Kidney capillary endothelial cell (primary cell): ENCODE results near the gene GADL1.
A peak's percentile ranks its signal among the peaks of the same experiment; 100 is the strongest.

ENCODE experiments used
- DNase-seq: peaks from one replicate; pipeline ENCODE4 v3.0.0-alpha.2; 2018; ENCODE audit warnings: low spot score

Gene GADL1

DNA sequence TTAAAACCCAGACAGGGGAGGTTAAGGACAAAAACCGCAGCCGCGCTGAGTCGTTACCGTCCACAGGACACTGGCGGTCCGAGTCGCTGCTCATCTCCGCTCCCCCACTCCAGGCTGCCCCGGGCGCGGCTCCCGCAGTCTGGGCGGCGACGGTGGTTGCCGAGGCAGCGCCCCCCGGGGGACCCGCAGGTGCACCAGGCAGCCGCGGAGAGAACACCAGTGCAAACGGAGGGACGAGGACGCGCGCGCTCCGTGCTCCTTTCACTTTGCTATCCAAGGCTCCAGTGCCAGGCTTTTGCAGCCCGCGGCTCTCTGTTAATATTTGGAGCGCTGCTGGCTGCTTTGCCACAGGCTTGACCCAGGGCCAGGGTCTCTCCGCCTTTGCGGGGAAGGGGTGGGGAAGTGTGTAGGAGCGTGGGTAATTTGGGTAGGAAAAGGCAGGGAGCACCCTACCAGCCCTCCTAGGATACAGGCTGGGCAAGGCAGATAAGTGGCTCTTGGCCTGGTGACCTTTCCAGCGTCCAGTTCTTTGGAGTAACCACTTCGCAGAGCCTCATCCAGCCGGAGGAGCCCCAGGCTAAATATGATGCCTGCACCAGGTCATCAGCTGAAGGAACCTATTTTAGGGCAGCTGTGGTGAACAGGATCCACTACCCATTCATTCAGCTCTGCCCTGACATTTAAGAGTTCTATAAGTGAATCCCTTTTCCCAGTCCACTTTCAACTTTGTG lies at the start of gene GADL1:
GADL1 (minus strand) TSS at position 141 of the 731 bp plus-strand sequence; CDS start at position 94, 47 bp downstream.
- DNase-seq: no peak

DNA sequence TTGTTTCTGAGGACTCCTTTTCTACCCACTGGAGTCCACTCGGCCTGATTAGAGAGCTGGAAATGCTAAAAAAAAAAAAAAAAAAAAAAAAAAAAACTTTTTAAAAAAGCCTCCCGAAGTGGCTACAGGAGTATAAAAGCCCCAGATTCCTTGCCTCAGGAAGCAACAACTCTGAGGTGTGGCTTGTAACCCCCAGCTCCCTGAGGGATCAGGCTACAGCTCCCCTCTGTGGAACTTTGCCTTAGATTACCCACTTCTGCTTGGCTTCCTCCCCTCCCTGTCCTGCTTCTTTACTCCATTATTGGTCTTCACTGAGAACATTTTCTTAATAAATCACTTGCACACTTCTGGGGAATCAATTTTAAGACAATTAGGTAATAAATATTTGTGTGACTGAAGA lies 49.7 kb upstream of the GADL1 start:
- DNase-seq: no peak

GRCh38 chr3:30943206-30943605 lies 48.7 kb upstream of the GADL1 start:
- no peak for DNase-seq

- DNase-seq: no peak
Measured at GRCh38 chr3:30941342-30941741, 46.9 kb upstream of the GADL1 start.

GRCh38 chr3:30940740-30941139 lies 46.3 kb upstream of the GADL1 start:
- DNase-seq: no peak

DNA sequence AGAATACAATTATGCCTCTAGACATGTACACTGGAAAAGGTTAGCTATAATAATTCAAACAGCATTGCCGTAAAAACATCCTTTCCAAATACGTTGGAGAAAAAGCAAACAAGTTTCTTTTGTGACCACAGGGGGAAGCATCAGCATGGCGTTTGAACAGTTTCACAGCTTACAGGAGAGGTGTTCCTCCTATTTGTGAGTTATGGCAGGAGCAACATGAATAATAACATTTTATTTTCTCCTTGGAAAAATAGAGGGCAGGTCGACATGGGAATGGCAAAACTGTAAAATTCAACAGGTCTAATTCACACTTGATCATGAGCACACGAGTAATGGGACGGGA lies 39.7 kb upstream of the GADL1 start:
- DNase-seq: peak; percentile 21

- DNase-seq: no peak
Measured at GRCh38 chr3:30933478-30934207, 39.2 kb upstream of the GADL1 start.

DNA sequence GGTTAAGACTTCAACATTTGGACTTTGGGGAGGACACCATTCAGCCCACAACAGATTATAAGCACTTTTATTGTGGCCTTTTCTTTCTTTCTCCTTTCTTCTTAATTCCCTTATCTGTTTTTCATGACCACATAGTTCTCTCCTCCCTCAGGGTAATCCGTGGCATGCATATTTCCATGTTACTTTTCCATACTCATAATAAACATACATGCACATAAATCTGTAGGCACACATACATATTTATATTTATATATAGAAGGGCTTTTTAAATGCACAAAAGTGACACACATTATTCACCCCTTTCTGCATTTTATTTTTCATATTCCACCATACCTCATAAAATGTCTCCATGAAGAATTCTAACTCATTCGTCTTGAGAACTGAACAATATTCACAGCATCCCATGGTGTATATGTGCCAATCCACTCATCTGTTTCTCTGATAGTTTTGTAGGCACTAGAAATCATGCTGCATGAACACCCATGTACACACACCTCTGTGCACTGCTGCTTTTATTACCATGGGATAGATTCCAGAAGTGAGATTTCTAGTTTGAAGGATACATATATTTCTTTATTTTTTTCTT lies 38.1 kb upstream of the GADL1 start:
- DNase-seq: no peak

- no peak for DNase-seq
Measured at GRCh38 chr3:30924763-30925162, 30.3 kb upstream of the GADL1 start.

DNA sequence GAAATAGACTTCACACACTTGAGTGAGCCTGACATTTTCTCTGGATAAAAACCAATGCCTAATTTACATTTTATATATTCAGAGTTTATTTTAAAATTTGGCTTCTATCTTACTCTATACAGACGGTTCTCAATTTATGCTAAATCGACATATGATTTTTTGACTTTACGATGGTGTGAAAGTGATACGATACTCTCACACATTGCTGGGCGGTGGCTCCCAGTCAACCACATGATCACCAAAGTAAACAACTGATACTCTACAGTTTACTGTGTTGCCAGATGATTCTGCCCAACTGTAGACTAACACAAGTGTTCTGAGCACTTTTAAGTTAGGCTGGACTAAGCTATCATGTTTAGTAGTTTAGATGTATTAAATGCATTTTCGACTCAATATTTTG lies 25.1 kb upstream of the GADL1 start:
- no peak for DNase-seq

DNA sequence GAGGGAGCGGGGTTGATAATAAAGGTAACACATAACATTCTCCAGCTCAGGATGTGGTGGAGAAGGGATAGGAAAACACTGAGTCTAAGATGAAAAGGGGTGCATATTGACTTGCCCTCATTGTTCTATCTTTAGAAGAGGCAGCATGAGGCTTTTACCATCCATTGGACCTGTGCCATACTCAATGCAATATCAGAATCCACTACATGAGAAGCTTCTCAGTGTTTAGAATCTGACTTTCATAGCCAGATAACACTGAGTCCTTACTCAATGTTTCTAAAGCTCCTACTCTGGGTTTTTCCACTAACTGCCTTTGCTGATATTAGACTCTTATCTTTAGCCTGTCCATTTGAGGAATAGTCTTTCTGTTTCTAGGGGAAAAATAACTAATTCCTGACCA lies 24.3 kb upstream of the GADL1 start:
- no peak for DNase-seq

DNA sequence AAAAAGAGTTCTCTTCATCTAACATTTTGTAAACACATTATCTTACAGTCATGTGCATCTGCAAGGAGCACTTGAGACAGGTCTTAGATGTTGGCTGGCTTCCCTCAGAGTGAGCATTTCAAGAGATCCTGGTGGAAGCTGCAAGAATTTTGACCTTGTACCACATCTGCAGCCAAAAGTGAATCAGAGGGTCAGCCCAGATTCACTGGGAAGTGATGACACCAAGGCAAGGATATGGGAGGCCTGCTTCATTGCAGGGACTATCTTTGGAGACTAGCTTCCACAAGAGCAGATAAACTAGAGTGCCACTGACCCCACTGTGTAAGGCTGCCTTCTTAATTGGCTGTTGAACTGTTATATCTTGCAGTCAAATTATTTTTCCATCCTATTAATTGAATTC lies 21.3 kb upstream of the GADL1 start:
- no peak for DNase-seq

DNA sequence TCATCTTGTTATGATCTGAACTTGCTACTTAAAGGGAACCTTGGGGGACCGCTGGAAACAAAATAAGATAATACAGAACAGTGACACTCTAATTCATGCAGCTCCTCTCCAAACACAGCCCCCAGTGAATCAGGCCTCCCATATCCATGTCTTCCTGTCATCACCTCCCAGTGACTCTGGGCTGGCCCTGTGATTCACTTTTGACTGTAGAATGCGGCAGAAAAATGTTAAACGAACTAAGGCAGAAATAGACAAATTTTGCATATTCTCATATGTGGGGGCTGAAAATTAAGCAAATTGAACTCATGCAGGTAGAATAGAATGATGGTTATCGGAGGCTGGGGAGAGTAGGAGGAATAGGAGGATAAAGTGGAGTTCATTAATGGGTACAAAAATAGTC lies 20.2 kb upstream of the GADL1 start:
- DNase-seq: no peak

- no peak for DNase-seq
Measured at GRCh38 chr3:30913176-30913575, 18.7 kb upstream of the GADL1 start.

DNA sequence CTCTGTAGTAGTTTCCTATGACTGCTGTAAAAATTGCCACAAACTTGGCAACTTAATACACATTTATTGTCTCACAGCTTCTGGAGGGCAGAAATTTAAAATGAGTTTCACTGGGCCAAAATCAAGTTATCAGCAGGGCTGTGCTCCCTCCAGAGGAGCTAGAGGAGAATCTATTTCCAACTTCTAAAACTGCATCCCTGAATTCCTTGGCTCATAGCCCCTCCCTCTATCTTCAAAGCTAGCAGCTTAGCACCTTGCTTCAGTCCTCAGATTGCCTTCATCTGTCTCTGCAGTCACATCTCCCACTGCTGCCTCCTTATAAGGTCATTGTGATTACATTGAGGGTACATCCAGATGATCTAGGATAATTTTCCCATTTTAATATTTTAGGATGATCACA lies 17.8 kb upstream of the GADL1 start:
- no peak for DNase-seq

DNA sequence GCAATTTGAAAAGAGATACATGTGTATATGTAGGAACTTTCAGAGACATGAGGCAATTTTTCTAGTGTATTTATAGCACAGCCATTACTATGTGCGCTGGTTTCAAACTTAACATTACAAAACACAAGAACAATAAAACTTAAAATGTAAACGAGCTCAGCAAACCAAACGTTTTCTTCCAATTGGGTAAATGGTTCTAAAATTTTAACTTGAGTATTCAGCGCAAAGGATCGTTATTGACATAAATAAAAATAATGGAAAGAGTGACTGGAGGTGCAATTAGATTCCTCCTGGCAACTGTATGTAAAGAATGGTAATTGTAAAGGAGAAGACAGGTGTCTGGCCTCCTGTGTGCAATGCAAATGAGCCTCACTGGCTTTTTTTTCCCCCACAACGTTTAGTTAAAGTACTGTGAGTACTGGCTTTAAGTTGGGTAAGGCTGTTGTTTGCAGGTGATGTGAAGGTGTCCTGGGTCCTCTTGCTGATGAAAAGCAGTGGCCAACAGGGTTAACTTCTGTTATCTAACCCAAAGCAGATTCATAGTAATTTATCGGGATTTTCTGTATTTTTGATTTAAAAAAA lies 14.1 kb upstream of the GADL1 start:
- DNase-seq: no peak

- no peak for DNase-seq
Measured at GRCh38 chr3:30904996-30905395, 10.5 kb upstream of the GADL1 start.

GRCh38 chr3:30895329-30895728 lies 868 bp upstream of the GADL1 start:
- DNase-seq: no peak

DNA sequence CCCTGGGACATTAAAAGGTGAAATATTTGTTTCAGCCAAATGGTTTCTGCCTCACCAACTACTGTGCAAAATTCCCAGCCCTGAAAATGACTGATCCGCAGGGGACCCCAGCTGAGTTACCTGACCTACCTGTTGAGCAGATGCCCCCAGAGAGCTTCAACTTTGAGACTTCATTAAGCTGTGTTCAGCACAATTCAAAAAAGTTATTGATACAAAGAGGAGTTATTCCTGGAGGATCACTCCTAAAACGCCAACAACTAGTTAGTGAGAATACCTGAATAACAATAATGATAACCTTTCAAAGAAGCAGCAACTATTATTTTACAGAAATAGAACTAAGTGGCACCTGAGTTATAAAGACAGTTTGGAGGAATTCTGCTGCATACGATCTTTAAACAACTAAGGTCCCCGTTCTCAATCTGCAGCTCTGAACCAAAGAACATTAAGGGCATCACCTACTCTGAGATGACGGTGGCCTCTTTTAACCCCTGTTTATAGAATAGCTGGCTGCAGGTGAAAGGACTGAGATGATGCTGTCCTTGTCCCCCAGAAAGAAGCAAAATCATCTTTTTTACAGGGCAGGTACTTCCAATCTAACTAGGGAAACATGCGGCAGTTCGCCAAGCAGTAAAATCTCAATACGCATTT lies 659 bp downstream of the GADL1 start:
- DNase-seq: no peak

DNA sequence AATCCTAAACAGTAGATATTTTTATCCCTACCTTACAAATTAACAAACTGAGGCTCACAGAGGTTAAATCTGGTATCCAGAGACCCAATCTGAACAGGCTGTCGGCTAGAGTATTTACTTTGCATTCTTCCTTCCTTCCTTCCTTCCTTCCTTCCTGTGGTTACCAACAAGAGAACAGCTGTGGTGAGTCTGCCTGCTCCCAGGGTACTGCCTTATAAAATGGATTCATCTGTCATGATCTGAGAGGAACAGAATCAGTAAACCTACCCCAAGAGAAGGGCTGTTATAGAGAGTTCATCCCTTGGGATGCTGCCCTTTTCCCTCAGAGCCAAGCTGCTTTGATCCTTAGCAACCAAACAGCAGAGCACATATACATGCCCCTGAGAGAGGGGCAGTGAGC lies 3.6 kb downstream of the GADL1 start:
- DNase-seq: no peak

- no peak for DNase-seq
Measured at GRCh38 chr3:30886888-30887287, 7.6 kb downstream of the GADL1 start.

DNA sequence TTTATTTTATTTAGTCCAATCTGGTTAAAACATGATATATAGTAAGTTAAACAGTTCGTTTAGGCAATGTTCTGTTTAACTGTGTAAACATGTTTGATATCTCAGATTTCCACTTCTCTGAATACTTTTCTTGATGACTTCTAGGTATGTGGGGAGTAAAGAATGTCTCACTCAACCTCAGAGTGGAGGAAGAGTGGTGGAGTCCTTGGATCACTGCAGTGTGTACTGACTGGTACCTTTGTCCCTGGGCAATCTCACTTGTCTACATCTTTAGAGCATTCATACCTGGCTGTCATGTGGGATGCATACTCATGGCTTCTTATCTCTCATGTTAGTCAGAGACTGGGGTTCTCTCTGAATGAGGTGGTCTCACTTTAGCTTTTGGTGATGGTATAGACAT lies 15.6 kb downstream of the GADL1 start:
- no peak for DNase-seq

GRCh38 chr3:30875505-30875904 lies 19.0 kb downstream of the GADL1 start:
- no peak for DNase-seq
